Motor neuron (in vitro differentiated cells): Measurements from ENCODE around the gene FGD5. TPM values are rescaled to one million over a fixed set of nuclear protein-coding genes. Genes with fewer than 3 reads are reported as not detected.
A peak's percentile ranks its signal among the peaks of the same experiment; 100 is the strongest.
"Not testable (repeated sequence)": the region's sequence is repeated elsewhere in the genome, so short reads cannot be mapped to it uniquely, and the experiment has no call there.

ENCODE experiments used
- ATAC-seq, 8 experiments: fragments of 200-7000 bp; cut with Tn5 transposase; replicated peaks in 6 of 8; 2 replicates each; pipeline ENCODE4 v1.8.0; 2021; ENCODE audit warnings: mild to moderate bottlenecking in 8 of 8, moderate library complexity in 8 of 8
- H3K27ac ChIP-seq, 2 donors: fragments of 250-450 bp; sonication (Bioruptor Pico); 2 replicates each; pipeline ENCODE4 v1.9.0; 2021; ENCODE audit warnings: antibody characterized with exemption in 2 of 2, mild to moderate bottlenecking in 2 of 2, moderate library complexity in 1 of 2
- H3K4me1 ChIP-seq, 2 donors: fragments of 250-450 bp; sonication (Bioruptor Pico); replicated peaks in 1 of 2; 2 replicates each; pipeline ENCODE4 v1.6.1; 2021; ENCODE audit warnings: antibody characterized with exemption in 2 of 2, mild to moderate bottlenecking in 2 of 2, moderate library complexity in 1 of 2
- H3K4me3 ChIP-seq, 5 donors: fragments of 250-450 bp; sonication (Bioruptor Pico); 2 replicates each; pipeline ENCODE4 v1.9.0; 2021; ENCODE audit warnings: antibody characterized with exemption in 5 of 5, mild to moderate bottlenecking in 5 of 5, moderate library complexity in 4 of 5
- WGBS, 10 experiments: fragments of 450-650 bp; shearing (Covaris generic); methylation state at CpG; one replicate each; pipeline ENCODE4 v1.0.0; 2022; 5-methylcytosine and 5-hydroxymethylcytosine counted together
- in situ Hi-C, 9 experiments: fragments of 400-800 bp; cut with MboI; loops; one replicate each; pipeline ENCODE4 v1.15.0; 2021; ENCODE audit warnings: low sequenced_read_pairs in 9 of 9, low pct_unique_long_range_greater_than_20kb in 2 of 9; ENCODE audit not compliant: unreplicated experiment in 9 of 9
- total RNA-seq, 8 experiments: library from RNA; unstranded; fragments of 300-600 nt; gene quantifications; 2 replicates each; pipeline versions ENCODE4 v1.2.3 to v1.2.4, GENCODE V29; 2022

FGD5 gene
- total RNA-seq, 8 experiments from 2014 or later, result 0.73 to 114 (median 4.0) TPM

GRCh38 chr3:14801668-14802380 lies 16.9 kb upstream of the FGD5 start:
- peak in 3 of 8 experiments; percentile 53 to 74 (median 57) for ATAC-seq
- H3K4me1 ChIP-seq, result peaks cover 4 to 16% of the 10 kb centered on the region in 2 donors
- WGBS, 10 experiments, result 0 to 71% (median 42%) methylated on average over 1 to 5 of the region's 10 CpGs; no CpG with 5 or more reads in 4 of the 10 experiments
- H3K4me3 ChIP-seq, result no peak overlapping the region
- no peak overlapping the region for H3K27ac ChIP-seq
- in situ Hi-C loops, result no loop called here

GRCh38 chr3:14802381-14802731 lies 16.4 kb upstream of the FGD5 start:
- ATAC-seq, result no peak
- Histone ChIP-seq H3K4me3 (no peak overlapping the region), H3K27ac (no peak overlapping the region), H3K4me1 (peaks cover 0 to 10% of the 10 kb centered on the region in 2 donors)
- in situ Hi-C loops, result no loop called here
- WGBS, 10 experiments, result 50 to 83% (median 68%) methylated on average over 2 to 5 of the region's 7 CpGs; no CpG with 5 or more reads in 6 of the 10 experiments

- in situ Hi-C loops, result no loop called here
- 40 to 100% (median 73%) methylated on average over 1 to 8 of the region's 13 CpGs; no CpG with 5 or more reads in 2 of the 10 experiments for WGBS, 10 experiments
- peak; percentile 32 to 69 (median 50) for ATAC-seq
- Histone ChIP-seq H3K27ac (no peak overlapping the region), H3K4me3 (no peak overlapping the region), H3K4me1 (peaks cover 0 to 9% of the 10 kb centered on the region in 2 donors)
Observed at GRCh38 chr3:14803101-14803980, 15.4 kb upstream of the FGD5 start.

- in situ Hi-C loops, result no loop called here
- peak in 3 of 8 experiments; percentile 26 to 39 (median 27) for ATAC-seq
- H3K27ac ChIP-seq, result no peak overlapping the region
Observed at GRCh38 chr3:14803981-14804834, 14.6 kb upstream of the FGD5 start.

GRCh38 chr3:14804835-14805780 lies 13.7 kb upstream of the FGD5 start:
- in situ Hi-C loops, result no loop called here
- no peak for ATAC-seq
- no peak overlapping the region for H3K27ac ChIP-seq
- peaks cover 0 to 9% of the 10 kb centered on the region in 2 donors for H3K4me1 ChIP-seq
- H3K4me3 ChIP-seq, result no peak overlapping the region
- WGBS, 10 experiments, result 40 to 100% (median 63%) methylated on average over 1 to 3 of the region's 7 CpGs; no CpG with 5 or more reads in 2 of the 10 experiments

More at GRCh38 chr3:14803981-14804834, 14.6 kb upstream of the FGD5 start:
- peaks cover 0 to 9% of the 10 kb centered on the region in 2 donors for H3K4me1 ChIP-seq
- WGBS, 10 experiments, result 5 to 83% (median 52%) methylated on average over 1 to 5 of the region's 12 CpGs; no CpG with 5 or more reads in 4 of the 10 experiments
- no peak overlapping the region for H3K4me3 ChIP-seq

- H3K4me1 ChIP-seq, result peaks cover 0 to 9% of the 10 kb centered on the region in 2 donors
- no peak overlapping the region for H3K4me3 ChIP-seq
- H3K27ac ChIP-seq, result no peak overlapping the region
- in situ Hi-C loops, result no loop called here
- no peak for ATAC-seq
- WGBS, 10 experiments, result 0 to 80% (median 50%) methylated on average over 1 to 2 of the region's 4 CpGs; no CpG with 5 or more reads in 5 of the 10 experiments
Observed at GRCh38 chr3:14805961-14806537, 12.7 kb upstream of the FGD5 start.

GRCh38 chr3:14806641-14807263 lies 12.0 kb upstream of the FGD5 start:
- ATAC-seq, result peak in 3 of 8 experiments; percentile 32 to 58 (median 34)
- WGBS, 10 experiments, result 0 to 52% (median 31%) methylated on average over 1 to 7 of the region's 8 CpGs; no CpG with 5 or more reads in 5 of the 10 experiments
- no peak overlapping the region for H3K27ac ChIP-seq
- in situ Hi-C loops, result no loop called here
- H3K4me3 ChIP-seq, result no peak overlapping the region
- peaks cover 0 to 5% of the 10 kb centered on the region in 2 donors for H3K4me1 ChIP-seq

- no peak for ATAC-seq
- in situ Hi-C loops, result no loop called here
- Histone ChIP-seq H3K4me1 (no peaks in the 10 kb centered on the region), H3K27ac (no peak overlapping the region), H3K4me3 (no peak overlapping the region)
Observed at GRCh38 chr3:14808025-14808424, 10.7 kb upstream of the FGD5 start.

GRCh38 chr3:14808502-14809266 lies 10.1 kb upstream of the FGD5 start:
- no peak for ATAC-seq
- 40 to 100% (median 72%) methylated on average over 1 to 3 of the region's 5 CpGs; no CpG with 5 or more reads in 1 of the 10 experiments for WGBS, 10 experiments
- Histone ChIP-seq H3K27ac (no peak overlapping the region), H3K4me3 (no peak overlapping the region), H3K4me1 (peaks cover 0 to under 1% of the 10 kb centered on the region in 2 donors)
- in situ Hi-C loops, result no loop called here

GRCh38 chr3:14809611-14810010 lies 9.2 kb upstream of the FGD5 start:
- ATAC-seq, in situ Hi-C loops, H3K27ac ChIP-seq, H3K4me1 ChIP-seq: not testable (repeated sequence)
- H3K4me3 ChIP-seq, result peak overlapping the region in 3 of 5 donors; percentile 43 to 48 (median 44)
- 60 to 80% methylated on average over 1 to 2 of the region's 9 CpGs; no CpG with 5 or more reads in 8 of the 10 experiments for WGBS, 10 experiments
